Measurements from ENCODE around the gene TRIM37.

The TRIM37 gene

DNA sequence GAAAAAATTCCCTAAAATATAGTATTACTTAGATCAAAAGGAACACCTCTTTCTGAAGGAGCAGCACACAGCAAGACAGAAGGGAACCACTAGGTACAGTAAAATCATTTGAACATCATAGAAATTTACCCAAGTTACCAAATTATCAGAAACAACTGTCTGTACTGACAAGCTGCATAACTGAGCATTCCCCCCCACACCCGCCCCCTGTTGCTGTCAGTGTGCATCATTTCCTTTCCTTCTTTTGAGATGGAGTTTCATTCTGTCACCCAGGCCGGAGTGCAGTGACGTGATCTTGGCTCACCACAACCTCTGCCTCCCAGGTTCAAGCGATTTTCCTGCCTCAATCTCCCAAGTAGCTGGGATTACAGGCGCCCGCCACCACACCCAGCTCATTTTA is 120.7 kb downstream of the TRIM37 start:
- no peak overlapping the region for H3K4me3 ChIP-seq (replicated peaks in 1 of 2; ENCODE audit: low read depth in 2 of 2, low read length in 2 of 2)
- DNase-seq (ENCODE audit: low read depth in 2 of 2) = peak in 1 of 2 donors; percentile 36
- no peak for TF ChIP-seq CTCF (IDR thresholded peaks at IDR 0.05; ENCODE audit: low read depth, low read length)

DNA sequence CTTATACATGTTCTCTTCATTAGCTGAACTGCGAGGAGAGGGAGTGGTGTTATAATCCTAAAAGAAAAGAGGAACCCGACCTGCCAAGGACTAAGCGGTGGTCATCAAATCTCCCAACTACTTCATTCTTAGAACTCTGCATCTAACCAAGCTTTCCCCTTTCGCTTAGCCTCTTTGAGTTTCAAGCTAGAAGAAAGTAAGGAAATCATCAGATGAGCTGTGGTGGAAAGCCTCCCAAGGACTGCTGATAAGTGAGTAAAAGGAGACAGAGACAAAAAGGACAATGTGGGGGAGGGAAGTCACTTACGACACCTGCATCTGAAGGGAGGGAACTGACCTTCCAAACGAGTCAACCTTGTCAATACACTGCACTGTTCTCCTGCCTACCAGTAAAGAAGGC is 121.3 kb downstream of the TRIM37 start:
- TF ChIP-seq CTCF (IDR thresholded peaks at IDR 0.05; ENCODE audit: low read depth, low read length) = no peak
- no peak overlapping the region for H3K4me3 ChIP-seq (replicated peaks in 1 of 2; ENCODE audit: low read depth in 2 of 2, low read length in 2 of 2)
- DNase-seq (ENCODE audit: low read depth in 2 of 2) = no peak

GRCh38 chr17:58982626-58983025 is 124.1 kb downstream of the TRIM37 start:
- no peak overlapping the region for H3K4me3 ChIP-seq (replicated peaks in 1 of 2; ENCODE audit: low read depth in 2 of 2, low read length in 2 of 2)
- no peak for DNase-seq (ENCODE audit: low read depth in 2 of 2)
- TF ChIP-seq CTCF (IDR thresholded peaks at IDR 0.05; ENCODE audit: low read depth, low read length) = no peak

DNA sequence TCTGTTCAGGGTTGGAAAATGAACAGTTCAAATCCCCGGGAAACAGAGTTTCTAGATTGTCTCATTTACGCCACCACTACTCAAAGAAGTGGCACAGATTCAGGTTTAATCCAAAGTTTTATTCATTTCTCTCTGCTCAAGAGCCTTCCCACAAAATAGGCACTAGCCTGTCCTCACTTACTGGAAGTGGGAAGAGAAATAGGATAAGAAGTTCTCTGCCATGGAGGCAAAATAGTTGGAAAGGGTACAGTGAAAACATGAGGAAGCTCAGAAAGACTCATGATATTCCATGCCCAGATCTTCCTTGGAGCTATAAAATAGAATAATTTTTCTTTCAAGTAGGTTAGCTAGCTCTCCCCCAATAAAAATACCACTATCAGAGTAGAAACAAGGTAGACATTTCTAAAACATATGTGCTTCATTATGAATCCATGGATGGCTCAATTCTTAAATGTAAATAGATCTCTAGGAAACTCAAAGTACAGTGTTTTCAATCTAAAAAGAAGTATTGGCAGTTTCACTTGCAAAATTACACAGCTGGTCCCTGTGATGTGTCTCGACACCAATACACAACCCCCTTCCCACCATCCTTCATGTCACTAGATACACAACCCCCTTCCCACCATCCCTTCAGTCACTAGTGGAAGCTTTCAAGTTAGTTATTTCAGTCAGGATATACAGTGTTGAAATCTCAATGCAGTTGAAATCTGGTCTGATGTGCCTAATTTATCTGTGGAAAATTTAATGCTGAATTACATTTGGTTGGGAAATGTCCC is 125.8 kb downstream of the TRIM37 start:
- TF ChIP-seq CTCF (IDR thresholded peaks at IDR 0.05; ENCODE audit: low read depth, low read length) = no peak
- H3K4me3 ChIP-seq (replicated peaks in 1 of 2; ENCODE audit: low read depth in 2 of 2, low read length in 2 of 2) = no peak overlapping the region
- no peak for DNase-seq (ENCODE audit: low read depth in 2 of 2)

GRCh38 chr17:58976541-58976940 is 130.1 kb downstream of the TRIM37 start:
- no peak for DNase-seq (ENCODE audit: low read depth in 2 of 2)
- TF ChIP-seq CTCF (IDR thresholded peaks at IDR 0.05; ENCODE audit: low read depth, low read length) = no peak
- no peak overlapping the region for H3K4me3 ChIP-seq (replicated peaks in 1 of 2; ENCODE audit: low read depth in 2 of 2, low read length in 2 of 2)

DNA sequence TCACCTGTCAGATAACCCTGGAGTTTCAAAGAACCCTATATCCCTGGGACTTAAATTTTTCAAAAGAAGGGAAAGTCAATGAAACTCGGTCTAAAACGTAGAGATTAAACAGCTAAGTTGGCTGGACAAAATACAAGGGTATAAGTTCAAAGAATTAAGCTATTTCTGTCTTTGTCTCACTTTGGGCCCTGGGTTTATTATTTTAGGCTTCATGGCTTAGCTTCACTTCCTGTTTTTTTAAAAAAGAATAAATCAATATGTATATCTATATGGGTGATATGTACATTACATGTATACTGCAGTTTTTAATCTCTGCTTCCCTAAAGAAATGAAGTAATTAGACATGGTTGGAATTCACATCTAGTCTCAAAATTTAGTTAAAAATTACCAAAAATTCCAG is 132.3 kb downstream of the TRIM37 start:
- no peak for TF ChIP-seq CTCF (IDR thresholded peaks at IDR 0.05; ENCODE audit: low read depth, low read length)

More for the DNA sequence above, 132.3 kb downstream of the TRIM37 start:
- H3K4me3 ChIP-seq (replicated peaks in 1 of 2; ENCODE audit: low read depth in 2 of 2, low read length in 2 of 2) = no peak overlapping the region
- DNase-seq (ENCODE audit: low read depth in 2 of 2) = no peak
